ENCODE data around the gene TIGIT.

- TF ChIP-seq REST (IDR thresholded peaks at IDR 0.05; ENCODE audit: insufficient read depth in 1 of 2, low read depth in 2 of 2, low read length in 2 of 2) (no peak), TAF1 (IDR thresholded peaks at IDR 0.05; ENCODE audit: borderline replicate concordance, insufficient read depth, low read length) (no peak)
Measured at GRCh38 chr3:114333923-114334240, 40.1 kb downstream of the TIGIT start.
